SU-DHL-6 (cell line): ENCODE data around the gene PCDHA10.
"Not testable (repeated sequence)": the region's sequence is repeated elsewhere in the genome, so short reads cannot be mapped to it uniquely, and the experiment has no call there.

Experiments
- EZH2phosphoT487 ChIP-seq: fragments of 200-600 bp; sonication (generic), shearing (Covaris generic); conservative IDR thresholded peaks from 2 replicates; pipeline ENCODE4 v1.6.1; 2018; ENCODE audit warnings: mild to moderate bottlenecking, antibody characterized with exemption, low read length, moderate library complexity, mixed read lengths
- TF ChIP-seq, protein P1 (sequence below): fragments of 200-600 bp; sonication (generic); IDR thresholded peaks from one replicate; pipeline ENCODE4 v1.5.1; 2017; ENCODE audit warnings: antibody characterized with exemption, mild to moderate bottlenecking, low read length, moderate library complexity; ENCODE audit not compliant: insufficient read depth, poor library complexity, severe bottlenecking

DNA sequence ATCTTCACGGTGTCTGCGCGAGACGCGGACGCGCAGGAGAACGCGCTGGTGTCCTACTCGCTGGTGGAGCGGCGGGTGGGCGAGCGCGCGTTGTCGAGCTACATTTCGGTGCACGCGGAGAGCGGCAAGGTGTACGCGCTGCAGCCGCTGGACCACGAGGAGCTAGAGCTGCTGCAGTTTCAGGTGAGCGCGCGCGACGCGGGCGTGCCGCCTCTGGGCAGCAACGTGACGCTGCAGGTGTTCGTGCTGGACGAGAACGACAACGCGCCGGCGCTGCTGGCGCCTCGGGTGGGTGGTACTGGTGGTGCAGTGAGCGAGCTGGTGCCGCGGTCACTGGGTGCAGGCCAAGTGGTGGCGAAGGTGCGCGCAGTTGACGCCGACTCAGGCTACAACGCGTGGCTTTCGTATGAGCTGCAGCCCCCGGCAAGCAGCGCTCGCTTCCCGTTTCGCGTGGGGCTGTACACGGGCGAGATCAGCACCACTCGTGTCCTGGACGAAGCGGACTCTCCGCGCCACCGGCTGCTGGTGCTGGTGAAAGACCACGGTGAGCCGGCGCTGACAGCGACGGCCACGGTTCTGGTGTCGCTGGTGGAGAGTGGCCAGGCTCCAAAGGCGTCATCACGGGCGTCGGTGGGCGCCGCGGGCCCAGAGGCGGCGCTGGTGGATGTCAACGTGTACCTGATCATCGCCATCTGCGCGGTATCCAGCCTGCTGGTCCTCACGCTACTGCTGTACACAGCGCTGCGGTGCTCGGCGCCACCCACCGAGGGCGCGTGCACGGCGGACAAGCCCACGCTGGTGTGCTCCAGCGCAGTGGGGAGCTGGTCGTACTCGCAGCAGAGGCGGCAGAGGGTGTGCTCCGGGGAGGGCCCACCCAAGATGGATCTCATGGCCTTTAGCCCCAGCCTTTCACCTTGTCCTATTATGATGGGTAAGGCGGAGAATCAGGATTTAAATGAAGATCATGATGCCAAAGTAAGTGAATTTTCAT, 25.9 kb upstream of the PCDHA10 start:
- TF ChIP-seq, protein P1, sequence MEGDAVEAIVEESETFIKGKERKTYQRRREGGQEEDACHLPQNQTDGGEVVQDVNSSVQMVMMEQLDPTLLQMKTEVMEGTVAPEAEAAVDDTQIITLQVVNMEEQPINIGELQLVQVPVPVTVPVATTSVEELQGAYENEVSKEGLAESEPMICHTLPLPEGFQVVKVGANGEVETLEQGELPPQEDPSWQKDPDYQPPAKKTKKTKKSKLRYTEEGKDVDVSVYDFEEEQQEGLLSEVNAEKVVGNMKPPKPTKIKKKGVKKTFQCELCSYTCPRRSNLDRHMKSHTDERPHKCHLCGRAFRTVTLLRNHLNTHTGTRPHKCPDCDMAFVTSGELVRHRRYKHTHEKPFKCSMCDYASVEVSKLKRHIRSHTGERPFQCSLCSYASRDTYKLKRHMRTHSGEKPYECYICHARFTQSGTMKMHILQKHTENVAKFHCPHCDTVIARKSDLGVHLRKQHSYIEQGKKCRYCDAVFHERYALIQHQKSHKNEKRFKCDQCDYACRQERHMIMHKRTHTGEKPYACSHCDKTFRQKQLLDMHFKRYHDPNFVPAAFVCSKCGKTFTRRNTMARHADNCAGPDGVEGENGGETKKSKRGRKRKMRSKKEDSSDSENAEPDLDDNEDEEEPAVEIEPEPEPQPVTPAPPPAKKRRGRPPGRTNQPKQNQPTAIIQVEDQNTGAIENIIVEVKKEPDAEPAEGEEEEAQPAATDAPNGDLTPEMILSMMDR, result not testable (repeated sequence)
- TF ChIP-seq EZH2phosphoT487, result not testable (repeated sequence)
